ENCODE results near the gene CPSF2. TPM values are rescaled to one million over a fixed set of nuclear protein-coding genes. Genes with fewer than 3 reads are reported as not detected.

The CPSF2 gene
- total RNA-seq, 1 experiment from 2014 or later: 116 TPM

- H3K9me3 Mint-ChIP-seq (ENCODE audit: unreplicated experiment): no peaks in the 10 kb centered on the region
- H3K4me3 Mint-ChIP-seq (ENCODE audit: unreplicated experiment): no peak overlapping the region
- H3K4me1 Mint-ChIP-seq (ENCODE audit: insufficient read depth, unreplicated experiment): no peaks in the 10 kb centered on the region
- no TSS peak for BruUV-seq (replicated peaks)
- intact Hi-C loops (cut with micrococcal nuclease): no loop called here
- H3K36me3 Mint-ChIP-seq (ENCODE audit: insufficient read depth, unreplicated experiment): no peaks in the 10 kb centered on the region
- H3K27me3 Mint-ChIP-seq (ENCODE audit: insufficient read depth, unreplicated experiment): peaks cover 26% of the 10 kb centered on the region
- CTCF ChIA-PET: no interaction called here
- TF ChIP-seq CTCF (IDR thresholded peaks at IDR 0.05; ENCODE audit: unreplicated experiment): no peak
- no peak for DNase-seq (ENCODE audit: unreplicated experiment)
- H3K27ac Mint-ChIP-seq (ENCODE audit: low read depth, unreplicated experiment): no peak overlapping the region
- POLR2A ChIA-PET: interaction anchor here (0.6 kb wide), 1 partner anchor 361 kb away, joined by 3 read pairs; no protein-coding TSS in a partner anchor
Observed at GRCh38 chr14:92203116-92203515, 81.3 kb downstream of the CPSF2 start.

GRCh38 chr14:92204792-92205191 is 83.0 kb downstream of the CPSF2 start:
- Mint-ChIP-seq H3K4me1 (ENCODE audit: insufficient read depth, unreplicated experiment) (no peaks in the 10 kb centered on the region), H3K4me3 (ENCODE audit: unreplicated experiment) (no peak overlapping the region), H3K27ac (ENCODE audit: low read depth, unreplicated experiment) (no peak overlapping the region), H3K27me3 (ENCODE audit: insufficient read depth, unreplicated experiment) (peaks cover 18% of the 10 kb centered on the region), H3K9me3 (ENCODE audit: unreplicated experiment) (no peaks in the 10 kb centered on the region), H3K36me3 (ENCODE audit: insufficient read depth, unreplicated experiment) (no peaks in the 10 kb centered on the region)
- CTCF ChIA-PET: no interaction called here
- DNase-seq (ENCODE audit: unreplicated experiment): no peak
- BruUV-seq (replicated peaks): no TSS peak
- POLR2A ChIA-PET: no interaction called here
- no peak for TF ChIP-seq CTCF (IDR thresholded peaks at IDR 0.05; ENCODE audit: unreplicated experiment)
- intact Hi-C loops (cut with micrococcal nuclease): no loop called here

- Mint-ChIP-seq H3K9me3 (ENCODE audit: unreplicated experiment) (no peaks in the 10 kb centered on the region), H3K27ac (ENCODE audit: low read depth, unreplicated experiment) (no peak overlapping the region), H3K36me3 (ENCODE audit: insufficient read depth, unreplicated experiment) (no peaks in the 10 kb centered on the region), H3K4me3 (ENCODE audit: unreplicated experiment) (no peak overlapping the region), H3K4me1 (ENCODE audit: insufficient read depth, unreplicated experiment) (no peaks in the 10 kb centered on the region), H3K27me3 (ENCODE audit: insufficient read depth, unreplicated experiment) (peaks cover 5% of the 10 kb centered on the region)
- ChIA-PET CTCF (no interaction called here), POLR2A (no interaction called here)
- BruUV-seq (replicated peaks): no TSS peak
- no peak for DNase-seq (ENCODE audit: unreplicated experiment)
- TF ChIP-seq CTCF (IDR thresholded peaks at IDR 0.05; ENCODE audit: unreplicated experiment): no peak
- intact Hi-C loops (cut with micrococcal nuclease): no loop called here
Observed at GRCh38 chr14:92207012-92207927, 85.5 kb downstream of the CPSF2 start.

DNA sequence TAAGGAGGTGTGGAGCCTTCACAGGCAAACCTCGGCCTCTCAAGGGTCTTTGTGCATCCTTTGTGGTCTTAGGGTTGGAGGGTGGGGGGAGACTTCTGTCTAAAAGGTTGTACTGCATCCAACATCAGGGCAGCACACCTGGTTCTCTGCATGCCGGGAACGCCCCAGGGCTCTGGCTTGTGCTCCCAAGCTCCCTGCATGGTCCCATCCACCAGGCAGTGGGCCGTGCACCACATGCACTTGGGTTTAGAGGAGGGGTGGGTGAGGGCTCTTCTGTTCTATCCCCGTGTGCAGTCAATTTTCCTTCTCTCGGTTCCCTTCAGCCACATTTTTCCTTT is 86.1 kb downstream of the CPSF2 start:
- CTCF ChIA-PET: interaction anchor here (0.7 kb wide), 1 partner anchor 143 kb away, joined by 4 read pairs; no protein-coding TSS in a partner anchor
- H3K4me3 Mint-ChIP-seq (ENCODE audit: unreplicated experiment): no peak overlapping the region
- intact Hi-C loops (cut with micrococcal nuclease): no loop called here

More for the DNA sequence above, 86.1 kb downstream of the CPSF2 start:
- Mint-ChIP-seq H3K27ac (ENCODE audit: low read depth, unreplicated experiment) (no peak overlapping the region), H3K9me3 (ENCODE audit: unreplicated experiment) (no peaks in the 10 kb centered on the region), H3K27me3 (ENCODE audit: insufficient read depth, unreplicated experiment) (no peaks in the 10 kb centered on the region), H3K4me1 (ENCODE audit: insufficient read depth, unreplicated experiment) (no peaks in the 10 kb centered on the region), H3K36me3 (ENCODE audit: insufficient read depth, unreplicated experiment) (no peaks in the 10 kb centered on the region)
- BruUV-seq (replicated peaks): no TSS peak
- no peak for DNase-seq (ENCODE audit: unreplicated experiment)
- POLR2A ChIA-PET: no interaction called here
- TF ChIP-seq CTCF (IDR thresholded peaks at IDR 0.05; ENCODE audit: unreplicated experiment): no peak

Data from MCF 10A (cell line).